HG02678 (cell line): ENCODE results near the gene AOPEP.

Experiments used
- ATAC-seq: cut with Tn5 transposase; IDR thresholded peaks from one replicate; pipeline ENCODE4 v1.9.1; 2021; ENCODE audit warnings: mild to moderate bottlenecking, moderate library complexity; ENCODE audit not compliant: unreplicated experiment

AOPEP gene

GRCh38 chr9:95075700-95076099 is 349.2 kb downstream of the AOPEP start:
- no peak for ATAC-seq

- no peak for ATAC-seq
Observed at GRCh38 chr9:95076696-95077052, 350.2 kb downstream of the AOPEP start.

- ATAC-seq, result no peak
Observed at GRCh38 chr9:95077053-95077765, 350.7 kb downstream of the AOPEP start.

GRCh38 chr9:95077766-95078370 is 351.4 kb downstream of the AOPEP start:
- ATAC-seq, result no peak

GRCh38 chr9:95078511-95078910 is 352.0 kb downstream of the AOPEP start:
- ATAC-seq, result no peak

GRCh38 chr9:95078939-95079338 is 352.4 kb downstream of the AOPEP start:
- no peak for ATAC-seq

GRCh38 chr9:95079461-95079860 is 353.0 kb downstream of the AOPEP start:
- no peak for ATAC-seq

- ATAC-seq, result no peak
Observed at GRCh38 chr9:95080961-95081647, 354.6 kb downstream of the AOPEP start.

GRCh38 chr9:95081998-95082397 is 355.5 kb downstream of the AOPEP start:
- no peak for ATAC-seq

- no peak for ATAC-seq
Observed at GRCh38 chr9:95082401-95083084, 356.0 kb downstream of the AOPEP start.

- no peak for ATAC-seq
Observed at GRCh38 chr9:95083086-95083768, 356.7 kb downstream of the AOPEP start.

- no peak for ATAC-seq
Observed at GRCh38 chr9:95084254-95084934, 357.9 kb downstream of the AOPEP start.

GRCh38 chr9:95085036-95085770 is 358.7 kb downstream of the AOPEP start:
- ATAC-seq, result no peak

GRCh38 chr9:95085861-95086563 is 359.5 kb downstream of the AOPEP start:
- no peak for ATAC-seq

GRCh38 chr9:95086564-95086955 is 360.1 kb downstream of the AOPEP start:
- no peak for ATAC-seq

GRCh38 chr9:95087659-95088242 is 361.3 kb downstream of the AOPEP start:
- ATAC-seq, result no peak

- no peak for ATAC-seq
Observed at GRCh38 chr9:95088421-95089161, 362.1 kb downstream of the AOPEP start.
